ENCODE measurements around the gene B3GLCT. TPM values are rescaled to one million over a fixed set of nuclear protein-coding genes. Genes with fewer than 3 reads are reported as not detected.

Gene B3GLCT
- total RNA-seq, 2 experiments from 2014 or later = 4.2 to 4.9 TPM

GRCh38 chr13:31282741-31283455, 83.1 kb downstream of the B3GLCT start:
- Mint-ChIP-seq H3K4me3 (no peak overlapping the region), H3K9me3 (ENCODE audit: low read depth) (peaks cover 7% of the 10 kb centered on the region), H3K36me3 (peaks cover 14% of the 10 kb centered on the region), H3K27ac (no peak overlapping the region), H3K4me1 (no peaks in the 10 kb centered on the region), H3K27me3 (no peaks in the 10 kb centered on the region)
- no peak for DNase-seq
- ATAC-seq = no peak
- CTCF ChIA-PET = interaction anchor here (0.7 kb wide), 2 partner anchors 36 to 120 kb away, joined by 3 read pairs; no protein-coding TSS in a partner anchor

GRCh38 chr13:31286930-31287329, 87.2 kb downstream of the B3GLCT start:
- CTCF ChIA-PET = interaction anchor here (1.3 kb wide), 1 partner anchor 10 kb away, joined by 4 read pairs; no protein-coding TSS in a partner anchor
- Mint-ChIP-seq H3K36me3 (peaks cover 38% of the 10 kb centered on the region), H3K27me3 (no peaks in the 10 kb centered on the region), H3K4me3 (no peak overlapping the region), H3K4me1 (no peaks in the 10 kb centered on the region), H3K9me3 (ENCODE audit: low read depth) (peaks cover 8% of the 10 kb centered on the region), H3K27ac (no peak overlapping the region)
- DNase-seq (no peak), ATAC-seq (no peak)

GRCh38 chr13:31301119-31301518, 101.3 kb downstream of the B3GLCT start:
- no peak for ATAC-seq
- Mint-ChIP-seq H3K27ac (no peak overlapping the region), H3K27me3 (no peaks in the 10 kb centered on the region), H3K9me3 (ENCODE audit: low read depth) (peaks cover 2% of the 10 kb centered on the region), H3K4me3 (no peak overlapping the region), H3K4me1 (no peaks in the 10 kb centered on the region), H3K36me3 (peaks cover 6% of the 10 kb centered on the region)
- CTCF ChIA-PET = no interaction called here
- DNase-seq = no peak

- no peaks in the 10 kb centered on the region for H3K27me3 Mint-ChIP-seq
- H3K36me3 Mint-ChIP-seq = peaks cover 10% of the 10 kb centered on the region
- H3K4me3 Mint-ChIP-seq = no peak overlapping the region
- H3K4me1 Mint-ChIP-seq = no peaks in the 10 kb centered on the region
- ATAC-seq = no peak
- no peak for DNase-seq
- no peak overlapping the region for H3K27ac Mint-ChIP-seq
- CTCF ChIA-PET = no interaction called here
- H3K9me3 Mint-ChIP-seq (ENCODE audit: low read depth) = peaks cover 19% of the 10 kb centered on the region
Observed at GRCh38 chr13:31310356-31310755, 110.6 kb downstream of the B3GLCT start.

GRCh38 chr13:31310786-31311185, 111.0 kb downstream of the B3GLCT start:
- no peak for DNase-seq
- H3K27ac Mint-ChIP-seq = no peak overlapping the region
- no peaks in the 10 kb centered on the region for H3K4me1 Mint-ChIP-seq
- peaks cover 12% of the 10 kb centered on the region for H3K36me3 Mint-ChIP-seq
- no peaks in the 10 kb centered on the region for H3K27me3 Mint-ChIP-seq
- no peak overlapping the region for H3K4me3 Mint-ChIP-seq
- CTCF ChIA-PET = no interaction called here
- peaks cover 20% of the 10 kb centered on the region for H3K9me3 Mint-ChIP-seq (ENCODE audit: low read depth)
- no peak for ATAC-seq

- CTCF ChIA-PET = no interaction called here
- H3K27ac Mint-ChIP-seq = no peak overlapping the region
- H3K9me3 Mint-ChIP-seq (ENCODE audit: low read depth) = peaks cover 20% of the 10 kb centered on the region
- H3K4me1 Mint-ChIP-seq = no peaks in the 10 kb centered on the region
- ATAC-seq = no peak
- DNase-seq = no peak
- H3K36me3 Mint-ChIP-seq = peaks cover 12% of the 10 kb centered on the region
- no peaks in the 10 kb centered on the region for H3K27me3 Mint-ChIP-seq
- no peak overlapping the region for H3K4me3 Mint-ChIP-seq
Observed at GRCh38 chr13:31311921-31312320, 112.1 kb downstream of the B3GLCT start.

GRCh38 chr13:31314961-31315360, 115.2 kb downstream of the B3GLCT start:
- no peaks in the 10 kb centered on the region for H3K4me1 Mint-ChIP-seq
- peaks cover 12% of the 10 kb centered on the region for H3K36me3 Mint-ChIP-seq

GRCh38 chr13:31320946-31321345, 121.2 kb downstream of the B3GLCT start:
- H3K27ac Mint-ChIP-seq = no peak overlapping the region
- DNase-seq (no peak), ATAC-seq (no peak)
- CTCF ChIA-PET = no interaction called here
- H3K36me3 Mint-ChIP-seq = no peaks in the 10 kb centered on the region
- H3K4me3 Mint-ChIP-seq = no peak overlapping the region
- H3K27me3 Mint-ChIP-seq = no peaks in the 10 kb centered on the region
- no peaks in the 10 kb centered on the region for H3K4me1 Mint-ChIP-seq
- no peaks in the 10 kb centered on the region for H3K9me3 Mint-ChIP-seq (ENCODE audit: low read depth)

More at GRCh38 chr13:31314961-31315360, 115.2 kb downstream of the B3GLCT start:
- ATAC-seq = no peak
- Mint-ChIP-seq H3K9me3 (ENCODE audit: low read depth) (peaks cover 20% of the 10 kb centered on the region), H3K4me3 (no peak overlapping the region), H3K27me3 (no peaks in the 10 kb centered on the region), H3K27ac (no peak overlapping the region)
- CTCF ChIA-PET = no interaction called here
- DNase-seq = no peak

- Mint-ChIP-seq H3K27me3 (no peaks in the 10 kb centered on the region), H3K9me3 (ENCODE audit: low read depth) (no peaks in the 10 kb centered on the region), H3K4me1 (no peaks in the 10 kb centered on the region), H3K4me3 (no peak overlapping the region), H3K27ac (no peak overlapping the region), H3K36me3 (no peaks in the 10 kb centered on the region)
- CTCF ChIA-PET = no interaction called here
- ATAC-seq (no peak), DNase-seq (no peak)
Observed at GRCh38 chr13:31321457-31321856, 121.7 kb downstream of the B3GLCT start.

GRCh38 chr13:31322026-31322425, 122.3 kb downstream of the B3GLCT start:
- Mint-ChIP-seq H3K27me3 (no peaks in the 10 kb centered on the region), H3K9me3 (ENCODE audit: low read depth) (no peaks in the 10 kb centered on the region), H3K27ac (no peak overlapping the region), H3K4me3 (no peak overlapping the region), H3K36me3 (no peaks in the 10 kb centered on the region), H3K4me1 (no peaks in the 10 kb centered on the region)
- CTCF ChIA-PET = no interaction called here
- DNase-seq = no peak
- no peak for ATAC-seq

GRCh38 chr13:31322702-31323405, 123.1 kb downstream of the B3GLCT start:
- no peaks in the 10 kb centered on the region for H3K4me1 Mint-ChIP-seq
- H3K9me3 Mint-ChIP-seq (ENCODE audit: low read depth) = no peaks in the 10 kb centered on the region
- ATAC-seq = no peak
- no peak overlapping the region for H3K4me3 Mint-ChIP-seq
- CTCF ChIA-PET = no interaction called here
- H3K36me3 Mint-ChIP-seq = no peaks in the 10 kb centered on the region
- no peaks in the 10 kb centered on the region for H3K27me3 Mint-ChIP-seq
- H3K27ac Mint-ChIP-seq = no peak overlapping the region
- DNase-seq = no peak

- no peaks in the 10 kb centered on the region for H3K4me1 Mint-ChIP-seq
- ATAC-seq (no peak), DNase-seq (no peak)
- CTCF ChIA-PET = no interaction called here
- H3K4me3 Mint-ChIP-seq = no peak overlapping the region
- no peaks in the 10 kb centered on the region for H3K36me3 Mint-ChIP-seq
- no peak overlapping the region for H3K27ac Mint-ChIP-seq
- no peaks in the 10 kb centered on the region for H3K27me3 Mint-ChIP-seq
- H3K9me3 Mint-ChIP-seq (ENCODE audit: low read depth) = no peaks in the 10 kb centered on the region
Observed at GRCh38 chr13:31327182-31327860, 127.5 kb downstream of the B3GLCT start.

GRCh38 chr13:31328549-31329235, 128.9 kb downstream of the B3GLCT start:
- H3K36me3 Mint-ChIP-seq = no peaks in the 10 kb centered on the region
- no peaks in the 10 kb centered on the region for H3K9me3 Mint-ChIP-seq (ENCODE audit: low read depth)
- no peak for DNase-seq
- H3K27me3 Mint-ChIP-seq = no peaks in the 10 kb centered on the region
- ATAC-seq = no peak
- CTCF ChIA-PET = no interaction called here
- no peaks in the 10 kb centered on the region for H3K4me1 Mint-ChIP-seq
- no peak overlapping the region for H3K27ac Mint-ChIP-seq
- H3K4me3 Mint-ChIP-seq = no peak overlapping the region

Data from activated CD8-positive, alpha-beta memory T cell treated with anti-CD3 and anti-CD28 coated beads, Interleukin-2, amount 10 ng/mL, durations not matched to agents 7 days and 5 days (primary cell).